ENCODE data around the gene CAMK2A.

The CAMK2A gene

GRCh38 chr5:150286820-150287219 is 2.8 kb downstream of the CAMK2A start:
- no peak for TF ChIP-seq EZH2phosphoT487 (IDR thresholded peaks at IDR 0.05; ENCODE audit: borderline replicate concordance, low read length)
- TF ChIP-seq, protein P1, sequence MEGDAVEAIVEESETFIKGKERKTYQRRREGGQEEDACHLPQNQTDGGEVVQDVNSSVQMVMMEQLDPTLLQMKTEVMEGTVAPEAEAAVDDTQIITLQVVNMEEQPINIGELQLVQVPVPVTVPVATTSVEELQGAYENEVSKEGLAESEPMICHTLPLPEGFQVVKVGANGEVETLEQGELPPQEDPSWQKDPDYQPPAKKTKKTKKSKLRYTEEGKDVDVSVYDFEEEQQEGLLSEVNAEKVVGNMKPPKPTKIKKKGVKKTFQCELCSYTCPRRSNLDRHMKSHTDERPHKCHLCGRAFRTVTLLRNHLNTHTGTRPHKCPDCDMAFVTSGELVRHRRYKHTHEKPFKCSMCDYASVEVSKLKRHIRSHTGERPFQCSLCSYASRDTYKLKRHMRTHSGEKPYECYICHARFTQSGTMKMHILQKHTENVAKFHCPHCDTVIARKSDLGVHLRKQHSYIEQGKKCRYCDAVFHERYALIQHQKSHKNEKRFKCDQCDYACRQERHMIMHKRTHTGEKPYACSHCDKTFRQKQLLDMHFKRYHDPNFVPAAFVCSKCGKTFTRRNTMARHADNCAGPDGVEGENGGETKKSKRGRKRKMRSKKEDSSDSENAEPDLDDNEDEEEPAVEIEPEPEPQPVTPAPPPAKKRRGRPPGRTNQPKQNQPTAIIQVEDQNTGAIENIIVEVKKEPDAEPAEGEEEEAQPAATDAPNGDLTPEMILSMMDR (IDR thresholded peaks at IDR 0.05; ENCODE audit: low read depth, low read length, poor library complexity, severe bottlenecking): peak; percentile 26
- Histone ChIP-seq H3K4me2 (ENCODE audit: low read length) (no peak overlapping the region), H3K36me3 (ENCODE audit: control insufficient read depth, low read length) (no peaks in the 10 kb centered on the region), H3K9me2 (replicated peaks; ENCODE audit: control insufficient read depth, low read length) (no peaks in the 10 kb centered on the region), H3K4me3 (ENCODE audit: low read length) (no peak overlapping the region), H3K4me1 (ENCODE audit: control insufficient read depth, low read length) (no peaks in the 10 kb centered on the region), H3K9me3 (ENCODE audit: control insufficient read depth, insufficient read depth, low read length) (no peaks in the 10 kb centered on the region), H4K20me1 (ENCODE audit: control insufficient read depth, insufficient read depth, low read depth, low read length) (no peaks in the 10 kb centered on the region), H3K79me2 (ENCODE audit: control insufficient read depth, low read length) (no peaks in the 10 kb centered on the region), H3F3A (ENCODE audit: control insufficient read depth, insufficient read depth) (no peaks in the 10 kb centered on the region), H3K27me3 (ENCODE audit: control insufficient read depth, low read length) (0 out of 2 replicates have a peak, but pooled peaks cover 2% of the 10 kb centered on the region), H3K27ac (ENCODE audit: low read depth, low read length) (no peak overlapping the region)

DNA sequence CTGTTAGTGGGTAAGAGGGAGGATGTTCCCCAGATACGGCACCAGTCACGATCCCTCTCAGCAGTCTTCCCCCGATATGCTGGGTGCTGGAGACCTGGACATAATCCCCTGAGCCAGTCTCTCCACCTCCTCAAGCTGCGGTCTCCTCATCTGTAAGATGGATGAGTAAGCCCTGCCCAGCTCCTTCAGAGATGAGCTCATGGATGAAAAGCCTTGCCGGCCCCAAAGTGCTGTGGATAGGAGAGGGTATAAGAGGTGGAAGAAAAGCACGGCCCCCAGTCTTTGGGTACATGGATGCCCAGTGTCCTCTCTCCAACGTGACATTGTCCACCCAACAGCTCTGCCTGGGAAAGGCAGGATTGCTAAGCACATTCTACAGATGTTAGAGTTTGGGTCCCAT is 4.5 kb downstream of the CAMK2A start:
- TF ChIP-seq EZH2phosphoT487 (IDR thresholded peaks at IDR 0.05; ENCODE audit: borderline replicate concordance, low read length): no peak
- TF ChIP-seq, protein P1 (IDR thresholded peaks at IDR 0.05; ENCODE audit: low read depth, low read length, poor library complexity, severe bottlenecking): no peak
- Histone ChIP-seq H3K27ac (ENCODE audit: low read depth, low read length) (no peak overlapping the region), H3K36me3 (ENCODE audit: control insufficient read depth, low read length) (no peaks in the 10 kb centered on the region), H3K79me2 (ENCODE audit: control insufficient read depth, low read length) (no peaks in the 10 kb centered on the region), H3K4me2 (ENCODE audit: low read length) (no peak overlapping the region), H4K20me1 (ENCODE audit: control insufficient read depth, insufficient read depth, low read depth, low read length) (no peaks in the 10 kb centered on the region), H3F3A (ENCODE audit: control insufficient read depth, insufficient read depth) (no peaks in the 10 kb centered on the region), H3K9me2 (replicated peaks; ENCODE audit: control insufficient read depth, low read length) (no peaks in the 10 kb centered on the region), H3K27me3 (ENCODE audit: control insufficient read depth, low read length) (peaks cover 9% of the 10 kb centered on the region), H3K9me3 (ENCODE audit: control insufficient read depth, insufficient read depth, low read length) (no peaks in the 10 kb centered on the region), H3K4me1 (ENCODE audit: control insufficient read depth, low read length) (no peaks in the 10 kb centered on the region), H3K4me3 (ENCODE audit: low read length) (no peak overlapping the region)

- Histone ChIP-seq H3K9me3 (ENCODE audit: control insufficient read depth, insufficient read depth, low read length) (no peaks in the 10 kb centered on the region), H3K79me2 (ENCODE audit: control insufficient read depth, low read length) (no peaks in the 10 kb centered on the region), H3F3A (ENCODE audit: control insufficient read depth, insufficient read depth) (no peaks in the 10 kb centered on the region), H3K36me3 (ENCODE audit: control insufficient read depth, low read length) (no peaks in the 10 kb centered on the region), H3K27me3 (ENCODE audit: control insufficient read depth, low read length) (peaks cover 13% of the 10 kb centered on the region), H4K20me1 (ENCODE audit: control insufficient read depth, insufficient read depth, low read depth, low read length) (no peaks in the 10 kb centered on the region), H3K4me3 (ENCODE audit: low read length) (no peak overlapping the region), H3K4me1 (ENCODE audit: control insufficient read depth, low read length) (no peaks in the 10 kb centered on the region), H3K4me2 (ENCODE audit: low read length) (no peak overlapping the region), H3K27ac (ENCODE audit: low read depth, low read length) (no peak overlapping the region), H3K9me2 (replicated peaks; ENCODE audit: control insufficient read depth, low read length) (no peaks in the 10 kb centered on the region)
- TF ChIP-seq EZH2phosphoT487 (IDR thresholded peaks at IDR 0.05; ENCODE audit: borderline replicate concordance, low read length): no peak
- TF ChIP-seq, protein P1 (IDR thresholded peaks at IDR 0.05; ENCODE audit: low read depth, low read length, poor library complexity, severe bottlenecking): no peak
Measured at GRCh38 chr5:150284311-150284710, 5.3 kb downstream of the CAMK2A start.
